Fibroblast of lung (primary cell): ENCODE data around the gene WAS.

Source experiments
- CTCF ChIP-seq, 2 donors: IDR thresholded peaks in 1 of 2; conservative IDR thresholded peaks in 1 of 2; 1 replicate in 1 of 2; 2 replicates in 1 of 2; pipeline ENCODE4 v1.5.1; 2011 to 2012; ENCODE audit warnings: low read length in 2 of 2, control low read depth in 1 of 2, inconsistent platforms in 1 of 2, low read depth in 1 of 2, mild to moderate bottlenecking in 1 of 2
- EZH2 ChIP-seq: IDR thresholded peaks from 2 replicates; pipeline ENCODE4 v1.5.1; 2012; ENCODE audit warnings: low read length, control low read depth, mild to moderate bottlenecking; ENCODE audit errors: missing control alignments

DNA sequence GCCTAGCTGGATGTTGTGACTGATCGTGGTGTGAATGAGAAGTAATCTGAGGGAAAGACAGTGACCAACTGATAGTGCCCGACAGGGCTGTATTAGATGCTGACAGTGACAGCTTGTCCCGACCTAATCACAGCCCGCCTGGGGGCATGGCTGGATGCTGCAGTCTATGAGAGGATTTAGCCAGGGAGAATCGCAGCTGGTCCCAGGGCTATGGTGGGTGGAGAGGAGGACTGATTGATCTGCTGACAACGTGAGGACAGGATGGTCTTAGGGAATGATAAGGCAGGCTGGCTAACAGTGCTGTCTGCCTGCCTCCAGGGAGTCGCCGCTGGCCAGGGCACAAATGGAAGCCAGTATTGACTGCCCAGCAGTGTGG lies 12.3 kb downstream of the WAS start:
- TF ChIP-seq CTCF (conservative IDR thresholded peaks at IDR 0.05 in 1 of 2, IDR thresholded peaks at IDR 0.05 in 1 of 2; ENCODE audit: low read depth in 1 of 2, low read length in 2 of 2) (no peak), EZH2 (no peak)
